ENCODE results near the gene FGGY.
"Not testable (repeated sequence)": the region's sequence is repeated elsewhere in the genome, so short reads cannot be mapped to it uniquely, and the experiment has no call there.

The FGGY gene

DNA sequence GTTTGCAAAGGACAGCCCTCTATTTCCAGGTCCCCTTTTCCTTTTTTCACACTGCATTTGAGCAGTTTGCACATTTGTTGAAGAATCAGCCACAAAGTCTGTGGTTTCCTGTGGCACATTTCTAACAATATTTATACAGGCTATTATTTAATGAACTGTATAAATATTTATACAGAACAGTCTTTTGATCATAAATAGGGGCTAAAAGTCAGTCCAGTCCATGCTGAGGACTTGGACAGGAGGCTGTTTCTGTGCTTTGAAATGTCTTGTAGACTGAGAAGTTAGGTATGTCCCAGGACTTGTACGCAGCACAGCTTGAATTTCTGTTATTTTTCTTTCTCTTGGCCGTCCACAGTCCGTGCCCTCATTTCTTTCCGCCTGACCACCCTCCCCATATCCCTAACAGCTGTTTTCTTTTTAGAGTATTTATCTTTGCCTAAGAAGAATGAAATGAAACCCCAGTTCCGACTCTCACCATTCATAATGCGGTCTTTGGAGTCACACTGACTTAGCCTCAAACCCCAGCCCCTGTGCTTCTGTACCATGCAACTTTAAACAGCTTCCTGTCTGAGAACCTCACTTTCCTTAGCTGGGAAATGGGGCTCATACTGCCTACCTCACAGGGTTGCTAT is 19.7 kb downstream of the FGGY start:
- FAIRE-seq = no peak

DNA sequence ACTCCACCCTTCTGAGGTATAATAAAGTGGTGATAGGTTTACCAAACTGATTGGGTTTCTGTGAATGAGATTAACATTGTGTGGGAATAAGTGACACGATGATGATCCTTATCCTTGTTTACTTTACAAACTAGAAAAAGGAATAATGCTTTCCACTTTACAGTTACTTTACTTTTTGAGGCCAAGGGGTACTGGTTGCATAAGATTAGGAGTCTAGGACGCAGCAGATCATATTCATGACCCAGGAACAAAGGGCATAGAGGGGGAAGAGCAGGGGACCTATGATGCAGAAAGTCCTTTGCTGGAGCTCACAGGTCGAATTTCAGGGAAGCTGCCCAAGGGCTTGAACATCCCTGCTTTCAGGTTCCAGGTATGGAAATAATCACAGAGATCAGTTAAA is 20.4 kb downstream of the FGGY start:
- no peak for FAIRE-seq

DNA sequence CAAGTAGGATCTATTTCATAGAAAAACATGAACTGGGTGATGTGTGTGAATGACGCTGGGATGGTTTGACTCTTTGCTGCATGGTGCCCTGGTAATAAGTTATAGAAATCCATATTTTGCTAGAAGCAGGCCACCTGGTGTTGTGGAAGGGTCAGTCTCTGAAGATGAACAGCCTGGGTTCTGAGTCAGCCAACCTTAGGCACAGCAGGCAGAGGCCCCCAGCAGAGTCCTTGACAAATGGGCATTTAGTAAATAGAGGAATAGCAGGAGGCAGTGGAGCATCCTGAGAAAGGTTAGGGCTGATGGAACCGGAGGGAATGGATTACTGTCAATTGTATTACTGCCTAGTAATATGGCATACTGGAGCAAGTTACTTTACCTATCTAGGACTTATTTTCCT is 20.9 kb downstream of the FGGY start:
- FAIRE-seq = no peak

DNA sequence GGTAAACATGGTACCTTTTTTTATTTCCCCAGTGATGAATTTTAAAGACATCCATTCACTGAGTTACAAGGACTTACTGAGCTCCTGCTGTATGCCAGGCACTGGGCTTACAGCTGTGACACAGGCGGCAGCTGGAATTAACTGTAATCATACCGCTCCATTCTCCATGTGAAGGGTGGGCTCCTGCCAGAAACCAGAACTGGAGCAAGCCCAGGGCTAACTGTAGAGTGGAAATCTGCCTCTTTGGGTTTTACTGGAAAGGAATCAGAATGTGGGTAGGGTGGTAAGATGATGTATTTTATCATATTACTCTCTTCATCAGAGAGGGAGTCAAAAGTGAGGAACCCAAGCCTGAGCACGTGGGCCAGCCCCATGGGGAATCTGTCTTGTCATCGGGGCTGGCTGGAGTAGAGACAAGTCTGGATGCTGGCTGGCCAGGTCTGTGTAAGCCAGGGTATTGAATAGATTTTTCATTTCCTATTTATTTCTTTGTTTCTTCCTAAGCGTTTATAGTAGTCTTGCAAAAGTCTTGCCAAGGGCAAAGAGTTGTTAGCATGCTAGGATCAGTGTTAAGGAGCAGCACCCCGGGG is 21.5 kb downstream of the FGGY start:
- FAIRE-seq = no peak

DNA sequence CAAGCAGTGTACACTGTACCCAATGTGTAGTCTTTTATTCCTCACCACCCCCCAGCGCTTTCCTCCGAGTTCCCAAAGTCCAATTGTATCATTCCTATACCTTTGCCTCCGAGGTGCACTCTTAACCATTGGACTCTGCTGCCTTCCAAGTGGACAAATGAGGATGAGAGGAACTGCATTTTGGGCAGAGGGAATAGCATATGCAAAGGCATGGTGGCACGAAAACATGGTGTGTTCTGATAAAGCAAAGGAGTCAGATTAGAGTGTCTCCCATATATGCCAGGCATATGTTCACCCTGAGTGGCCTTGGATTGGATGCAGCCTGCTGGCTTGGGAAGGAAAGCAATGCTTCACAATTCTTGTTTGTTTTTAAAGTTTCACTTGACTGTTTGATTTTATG is 25.5 kb downstream of the FGGY start:
- no peak for FAIRE-seq

DNA sequence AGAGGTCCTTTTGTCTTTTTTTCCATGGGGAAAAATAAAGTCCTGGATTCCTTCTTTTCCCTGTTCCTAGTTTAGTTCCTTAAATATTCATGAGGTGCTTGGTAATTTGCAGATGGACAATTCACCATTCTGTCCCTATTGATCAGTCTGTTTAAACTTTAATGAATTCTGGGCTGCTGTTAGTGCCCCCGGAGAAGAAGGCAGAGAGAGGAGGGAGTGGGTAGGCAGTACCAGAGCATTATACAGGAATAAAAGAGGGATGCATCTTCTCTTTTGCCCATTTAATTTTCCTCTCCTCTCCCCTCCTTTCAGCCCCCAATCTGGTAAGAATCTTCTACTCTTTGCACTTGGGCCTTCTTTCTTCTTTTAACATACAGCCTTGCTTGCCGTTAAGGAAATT is 25.9 kb downstream of the FGGY start:
- FAIRE-seq = no peak

DNA sequence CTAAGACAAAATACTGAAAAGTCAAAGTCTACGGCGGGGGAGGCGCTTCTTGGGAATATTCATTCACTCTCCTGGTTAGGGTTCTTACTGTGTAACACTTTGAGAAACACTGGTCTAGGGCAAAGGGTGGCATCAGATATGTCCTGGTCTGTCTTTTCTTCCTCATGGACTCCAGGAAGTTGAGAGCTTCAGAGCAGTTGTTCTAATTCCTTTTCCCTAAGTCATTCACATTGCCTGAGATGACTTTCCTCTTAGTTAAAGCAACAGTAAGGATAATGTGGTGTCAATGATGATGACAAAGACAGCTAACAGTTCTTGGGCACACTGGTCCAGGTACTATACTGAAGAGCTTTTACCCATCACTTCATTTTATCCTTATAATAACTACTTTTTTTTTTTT is 27.0 kb downstream of the FGGY start:
- FAIRE-seq = no peak

DNA sequence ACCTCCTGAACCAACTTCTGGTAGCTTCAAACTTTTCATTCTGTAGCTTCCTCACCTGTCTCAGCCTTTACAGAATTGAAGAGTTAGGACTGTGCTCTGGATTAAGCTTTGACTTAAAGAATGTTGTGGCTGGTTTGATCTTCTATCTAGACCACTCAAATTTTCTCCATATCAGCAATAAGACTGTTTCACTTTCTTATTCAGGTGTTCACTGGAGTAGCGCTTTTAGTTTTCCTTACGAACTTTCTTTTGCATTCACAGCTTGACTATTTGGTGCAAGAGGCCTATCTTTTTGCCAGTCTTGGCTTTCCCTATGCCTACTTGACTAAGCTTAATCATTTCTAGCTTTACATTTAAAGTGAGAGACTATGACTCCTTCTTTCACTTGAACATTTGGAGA is 31.5 kb downstream of the FGGY start:
- no peak for FAIRE-seq

DNA sequence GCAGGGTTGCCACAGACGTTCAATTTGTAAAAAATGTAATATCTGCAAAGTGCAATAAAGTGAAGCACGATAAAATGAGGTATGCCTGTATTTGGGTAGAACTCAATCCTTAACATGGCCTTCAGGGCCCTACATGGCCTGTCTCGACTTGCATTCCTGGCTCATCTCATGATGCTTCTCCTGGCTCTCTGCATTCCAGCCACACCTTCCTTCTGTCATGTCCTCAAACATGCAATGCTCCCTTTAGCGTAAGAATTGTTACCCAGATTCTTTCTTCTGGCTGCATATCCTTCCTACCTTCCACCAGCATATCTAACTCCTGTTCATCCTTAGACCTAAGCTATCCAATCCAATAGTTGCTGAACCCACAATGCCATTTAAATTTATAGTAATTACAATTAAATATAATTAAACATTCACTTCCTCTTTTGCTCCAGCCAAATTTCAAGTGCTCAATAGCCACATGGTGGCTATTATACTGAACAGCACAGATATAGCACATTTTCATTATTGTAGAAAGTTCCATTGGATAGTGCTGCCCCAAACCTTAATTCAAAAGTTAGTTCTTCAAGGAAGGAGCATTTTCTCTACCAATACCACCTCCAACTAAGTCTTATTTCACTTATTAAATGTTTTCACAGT is 32.6 kb downstream of the FGGY start:
- FAIRE-seq = no peak

DNA sequence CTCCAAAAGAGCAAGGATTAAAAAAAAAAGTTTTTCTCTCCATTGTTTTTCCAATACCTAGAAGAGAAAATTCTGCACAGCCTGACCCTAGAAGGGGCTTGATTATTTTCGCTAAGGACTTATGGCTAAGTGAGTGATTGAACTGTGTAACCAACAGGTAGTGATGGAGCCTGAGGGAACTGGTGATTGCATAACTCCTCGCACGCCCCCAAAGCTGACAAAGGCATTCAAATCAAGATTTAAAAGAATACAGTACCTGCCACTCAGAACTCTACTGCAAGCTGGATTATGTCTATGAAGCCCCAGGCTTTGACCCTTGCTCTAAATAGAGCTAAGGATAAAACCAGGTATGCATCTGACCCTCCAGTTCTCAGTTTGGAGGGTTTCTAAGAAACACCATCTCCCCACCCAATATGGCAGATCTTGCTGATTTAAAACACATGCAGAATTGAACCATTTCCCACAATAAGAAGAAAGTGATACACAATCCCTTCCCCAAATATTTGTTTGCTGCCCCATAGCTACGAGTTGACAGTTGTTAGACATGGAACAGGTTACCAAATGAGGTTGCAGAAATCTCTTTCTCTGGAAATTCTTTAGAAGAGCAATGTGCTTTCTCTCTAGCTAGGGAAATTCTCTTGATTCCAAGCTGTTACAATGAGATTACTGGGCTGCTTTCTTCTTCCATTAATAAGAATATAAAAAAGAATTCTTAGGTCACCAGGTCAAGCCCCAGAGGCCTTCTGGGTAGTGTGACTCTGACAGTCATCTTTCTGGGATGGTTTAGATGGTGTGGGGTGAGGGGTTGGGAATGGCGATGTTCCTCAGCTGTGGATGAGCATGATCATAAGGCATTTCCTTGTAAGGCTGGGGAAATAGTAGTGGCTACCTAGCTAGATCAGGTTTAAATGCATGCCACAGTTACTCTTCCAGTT is 35.1 kb downstream of the FGGY start:
- no peak for FAIRE-seq

DNA sequence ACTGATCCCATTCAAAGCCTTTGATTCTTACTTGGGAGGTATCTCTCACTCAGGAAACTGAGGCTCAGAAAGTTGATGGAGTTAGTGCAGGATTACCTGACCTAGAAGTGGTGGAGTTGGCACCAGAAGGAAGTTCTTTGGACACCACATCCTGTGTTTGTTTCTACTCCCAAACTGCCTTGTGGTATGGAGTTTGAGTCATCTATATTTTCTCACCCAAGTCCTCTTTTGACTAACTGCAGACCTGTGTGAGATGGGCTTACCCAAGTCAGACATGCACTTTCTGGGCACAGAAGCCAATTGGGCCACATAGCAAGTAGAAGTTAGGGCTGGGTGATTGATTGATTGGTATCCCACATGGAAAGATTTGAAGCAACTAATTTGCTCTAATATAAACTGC is 36.1 kb downstream of the FGGY start:
- no peak for FAIRE-seq

DNA sequence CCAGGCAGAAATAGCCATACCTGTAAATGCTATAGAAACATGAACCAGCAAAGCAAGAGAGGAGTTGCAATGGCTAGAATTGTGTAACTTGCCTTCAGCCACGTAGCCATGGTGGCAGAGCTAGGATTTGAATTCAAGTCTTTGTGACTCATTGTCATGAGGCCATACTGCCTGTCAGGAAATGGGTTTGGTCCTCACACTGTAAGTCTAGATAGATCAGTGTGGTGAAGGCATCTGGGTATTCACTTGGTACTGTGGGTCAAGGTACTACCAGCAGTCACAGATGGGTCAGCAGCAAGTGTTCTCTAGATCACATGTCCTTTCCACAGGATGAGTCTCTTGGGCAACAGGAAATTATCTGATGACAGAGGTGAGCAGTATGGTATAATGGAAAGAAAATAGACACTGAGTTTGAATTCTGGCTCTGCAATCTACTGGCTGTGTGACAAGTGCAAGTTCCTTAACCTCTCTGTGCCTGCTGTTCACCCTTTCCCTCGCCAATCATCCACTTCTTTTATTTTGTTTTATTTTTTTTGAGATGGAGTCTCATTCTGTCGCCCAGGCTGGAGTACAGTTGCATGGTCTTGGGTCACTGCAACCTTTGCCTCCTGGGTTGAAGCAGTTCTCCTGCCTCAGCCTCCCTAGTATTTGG is 36.9 kb downstream of the FGGY start:
- FAIRE-seq = no peak

DNA sequence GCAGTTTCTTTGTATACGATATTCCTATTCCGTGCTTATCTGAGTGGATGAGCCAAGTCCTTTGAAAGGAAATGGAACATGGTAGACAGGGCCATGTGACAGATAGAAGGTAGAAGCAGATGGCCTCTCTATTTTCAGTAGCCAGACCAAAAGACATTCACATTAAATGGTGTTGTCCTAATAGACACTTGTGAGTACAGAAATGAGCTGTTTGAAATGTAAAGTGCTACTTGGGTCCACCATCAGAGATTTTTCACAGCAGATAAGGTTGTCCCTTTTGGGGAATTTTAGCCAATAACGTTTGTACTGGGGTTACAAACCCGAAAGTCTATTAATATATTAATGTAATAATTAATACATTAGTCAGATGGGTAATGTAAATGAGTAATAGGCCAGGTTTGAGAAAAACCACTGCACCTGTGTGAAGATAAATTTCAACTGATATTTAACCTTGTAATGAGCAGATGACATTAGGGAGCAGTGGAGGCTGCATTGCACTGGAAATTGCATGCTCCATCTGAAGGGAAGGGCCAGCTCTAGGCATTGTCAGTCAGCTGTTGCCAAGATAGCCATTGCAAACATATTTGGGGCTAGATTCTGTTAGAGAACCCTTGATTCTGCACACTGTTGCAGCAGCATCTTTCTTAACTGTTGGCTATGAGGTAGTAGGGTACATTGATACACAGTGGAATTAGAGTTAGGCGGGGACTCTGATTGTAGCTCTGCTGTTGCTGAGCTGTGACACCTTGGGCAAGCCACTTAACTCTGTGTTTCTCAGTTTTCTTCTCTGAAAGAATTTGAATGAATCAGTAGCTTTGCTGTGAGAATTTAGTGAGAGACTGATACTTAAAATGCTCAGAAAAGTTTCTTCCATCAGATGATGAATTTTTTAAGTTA is 43.8 kb downstream of the FGGY start:
- no peak for FAIRE-seq

DNA sequence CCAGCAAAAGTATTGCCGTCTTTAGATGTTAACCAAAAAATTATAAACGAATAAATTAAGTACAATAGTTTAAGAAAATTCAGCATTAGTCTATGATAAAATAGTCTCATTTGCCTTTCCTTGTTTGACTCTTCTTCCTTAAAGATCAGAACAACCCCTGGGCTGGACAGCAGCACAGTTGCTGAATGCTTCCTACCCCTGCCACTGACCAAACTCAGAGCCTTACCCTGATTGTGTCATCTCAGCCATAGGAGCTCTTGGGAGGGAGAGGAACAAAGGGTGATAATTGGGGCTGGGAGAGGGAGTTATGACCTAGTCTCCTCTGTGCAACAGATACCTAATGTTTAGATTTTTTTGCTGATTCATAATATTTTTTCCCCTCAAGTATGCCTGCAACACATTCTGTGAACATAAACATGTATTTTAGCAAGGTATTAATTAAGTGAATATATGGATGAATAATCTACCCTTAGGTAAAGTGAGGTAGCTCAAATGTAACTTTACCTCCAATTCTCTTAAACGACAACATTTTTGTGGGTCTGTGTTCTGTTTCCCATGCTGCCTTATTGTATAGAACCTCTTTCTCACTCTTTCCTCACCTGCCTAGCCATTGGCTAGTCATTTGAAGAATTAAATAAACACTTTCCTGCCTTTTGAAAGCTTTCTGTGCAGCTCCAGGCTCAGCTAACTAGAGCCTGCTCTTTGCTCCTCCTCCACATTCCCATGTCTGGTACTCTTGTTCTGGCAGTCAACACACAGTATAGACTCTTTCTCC is 46.1 kb downstream of the FGGY start:
- FAIRE-seq = no peak

DNA sequence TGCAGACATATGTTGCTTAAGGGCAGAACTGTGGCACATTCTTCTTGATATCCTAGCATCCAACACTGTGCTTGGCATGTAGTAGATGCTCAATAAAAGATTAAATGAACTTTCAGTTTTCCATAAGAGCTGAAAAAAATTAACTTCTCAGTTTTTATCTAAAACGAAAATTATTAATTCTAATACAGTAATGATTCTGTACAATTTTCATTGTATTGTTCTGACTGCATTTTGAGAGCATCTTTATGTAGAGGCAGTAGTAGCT is 46.6 kb downstream of the FGGY start:
- no peak for FAIRE-seq

DNA sequence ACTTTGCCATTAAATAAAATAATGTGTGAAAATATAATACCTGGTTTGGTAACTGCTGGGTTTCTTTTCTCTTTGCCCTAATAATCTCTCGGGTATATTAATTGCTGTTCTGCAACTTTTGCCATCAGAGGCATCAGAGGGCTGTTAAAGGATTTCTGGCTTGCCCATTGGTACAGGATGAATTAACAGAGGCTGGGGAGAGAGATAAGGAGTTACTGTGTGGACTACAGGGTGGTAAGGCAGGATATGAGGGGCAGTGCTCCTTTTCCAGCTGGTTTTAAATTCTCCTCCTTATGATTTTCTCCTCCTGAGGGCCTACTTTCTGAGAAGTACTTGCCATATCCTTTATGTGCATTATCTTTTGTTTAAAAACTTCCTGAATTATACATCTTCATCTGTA is 48.3 kb downstream of the FGGY start:
- FAIRE-seq = no peak

DNA sequence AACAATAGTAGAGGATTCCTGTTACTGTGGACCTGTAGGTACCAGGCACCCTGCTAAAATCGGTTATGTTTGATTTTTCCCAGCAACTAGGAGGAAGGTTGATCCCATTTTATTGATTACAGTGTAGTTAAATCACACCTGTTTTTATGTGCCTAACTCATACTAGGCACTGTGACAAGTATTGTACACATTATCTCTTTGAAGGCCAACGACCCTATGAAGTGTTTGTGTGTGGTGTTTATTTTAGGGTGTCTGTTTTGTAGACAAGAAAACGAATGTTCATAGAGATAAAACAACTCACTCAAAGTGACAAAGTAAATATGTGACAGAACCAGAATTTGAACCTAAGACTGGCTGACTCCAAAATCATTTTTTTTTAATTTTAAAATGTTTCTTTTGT is 49.5 kb downstream of the FGGY start:
- FAIRE-seq = no peak

DNA sequence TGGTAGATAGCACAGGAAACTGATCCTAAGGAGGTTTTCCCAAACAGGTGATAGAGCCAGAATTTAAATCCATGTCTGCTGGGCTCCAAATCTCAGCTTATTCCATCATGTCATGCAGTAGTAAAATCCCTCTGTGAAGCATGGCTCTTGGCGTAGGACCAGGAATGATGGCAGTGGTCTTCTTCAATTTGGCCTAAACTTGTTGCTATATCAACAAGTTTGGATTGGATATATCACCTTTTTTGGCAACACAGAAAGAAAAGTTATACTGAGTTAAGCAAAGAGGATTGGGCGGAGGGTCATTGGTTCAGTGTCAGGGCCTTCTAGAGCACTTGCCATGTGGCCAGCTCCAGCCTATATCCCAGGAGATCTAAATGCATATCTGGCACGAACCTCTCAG is 52.2 kb downstream of the FGGY start:
- FAIRE-seq = no peak

DNA sequence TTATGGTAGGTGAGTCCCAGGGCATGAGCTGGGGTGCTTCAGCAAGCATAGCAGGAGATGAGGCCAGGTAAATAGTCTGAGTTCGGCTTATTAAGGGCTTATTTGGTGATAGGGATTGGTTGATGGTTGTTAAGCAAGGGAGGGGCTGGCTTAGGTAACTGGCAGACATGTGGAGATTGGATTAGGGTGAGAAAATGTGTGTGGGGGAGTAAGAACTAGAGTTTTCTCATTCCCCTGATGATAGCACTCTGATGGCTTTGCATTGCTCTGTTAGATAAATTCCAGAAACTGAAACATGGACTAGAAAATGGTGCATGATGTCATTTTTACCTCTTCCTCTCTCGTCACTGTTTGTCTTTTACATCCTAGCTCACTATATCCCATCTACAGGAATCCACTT is 53.6 kb downstream of the FGGY start:
- no peak for FAIRE-seq

DNA sequence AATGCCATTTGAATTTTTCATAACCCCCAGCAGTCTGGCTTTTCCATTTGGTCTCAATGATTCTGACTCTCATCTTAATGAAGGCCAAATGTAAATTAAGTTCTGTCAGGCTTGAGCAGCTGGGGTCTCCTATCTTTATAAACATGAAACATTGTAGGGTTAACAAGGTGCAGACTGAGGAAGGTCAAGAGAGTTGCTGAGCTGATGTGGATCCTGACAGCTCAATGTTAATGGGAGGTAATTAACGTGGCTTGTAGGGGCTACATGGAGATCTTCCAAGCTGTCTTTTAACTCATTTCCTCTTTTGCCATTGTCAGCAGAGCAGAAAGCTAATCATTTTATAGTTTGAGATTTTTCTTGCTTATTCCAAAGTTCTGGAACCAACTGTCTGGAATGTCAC is 55.2 kb downstream of the FGGY start:
- no peak for FAIRE-seq

DNA sequence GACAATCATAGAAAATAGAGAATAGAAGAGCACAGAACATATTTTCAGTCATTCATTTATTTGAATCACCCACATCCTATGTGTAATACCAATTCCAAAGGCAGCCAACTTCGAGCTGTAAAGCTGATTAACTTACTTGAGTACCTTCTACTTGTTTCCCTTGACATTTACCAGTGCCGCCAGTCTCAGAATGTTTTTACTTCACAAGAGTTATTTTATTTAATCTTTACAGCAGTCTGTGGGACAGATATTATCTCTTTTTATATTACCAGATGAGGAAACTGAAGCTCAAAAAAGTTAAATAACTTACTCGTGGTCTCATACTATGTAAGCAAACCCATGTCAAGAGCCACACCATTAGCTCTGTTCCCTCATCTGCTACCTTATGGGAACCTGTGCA is 56.6 kb downstream of the FGGY start:
- no peak for FAIRE-seq

DNA sequence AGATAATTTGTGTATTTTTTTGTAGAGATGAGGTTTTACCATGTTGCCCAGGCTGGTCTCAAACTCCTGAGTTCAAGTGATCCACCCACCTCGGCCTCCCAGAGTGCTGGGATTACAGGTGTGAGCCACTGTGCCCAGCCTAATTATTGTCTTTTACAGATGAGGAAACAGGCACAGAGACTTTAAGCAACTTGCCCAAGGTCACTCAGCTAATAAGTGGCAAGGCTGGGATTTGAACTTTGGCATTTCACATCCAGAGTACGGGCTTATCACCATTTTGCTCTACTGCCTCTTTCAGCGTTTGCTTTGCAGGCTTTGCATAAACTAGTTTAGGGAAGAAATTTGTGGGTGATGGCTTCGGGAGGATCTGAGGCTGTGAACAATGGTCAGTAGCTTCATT is 57.3 kb downstream of the FGGY start:
- not testable (repeated sequence) for FAIRE-seq

Data from A204.1 (cell line).